Activated CD8-positive, alpha-beta memory T cell treated with anti-CD3 and anti-CD28 coated beads for 36 hours (primary cell): ENCODE measurements around the gene EEF2K. TPM values are rescaled to one million over a fixed set of nuclear protein-coding genes. Genes with fewer than 3 reads are reported as not detected.

Experiments used
- CTCF ChIA-PET: fragments of 350-600 bp; sonication (Branson Sonifier 250); formaldehyde crosslinking; loops from one replicate; lab custom pipeline; 2021; ENCODE audit warnings: antibody characterized with exemption; lab: Charles Lee
- POLR2A ChIA-PET: fragments of 350-600 bp; sonication (Branson Sonifier 250); formaldehyde crosslinking; loops from one replicate; lab custom pipeline; 2021; ENCODE audit warnings: antibody characterized with exemption; lab: Charles Lee
- total RNA-seq, 2 experiments: library from RNA; stranded (reverse); gene quantifications; one replicate each; pipeline ENCODE4 v1.2.3, GENCODE V29; 2021

EEF2K gene
- total RNA-seq, 2 experiments from 2014 or later: 29.7 to 31.0 TPM

DNA sequence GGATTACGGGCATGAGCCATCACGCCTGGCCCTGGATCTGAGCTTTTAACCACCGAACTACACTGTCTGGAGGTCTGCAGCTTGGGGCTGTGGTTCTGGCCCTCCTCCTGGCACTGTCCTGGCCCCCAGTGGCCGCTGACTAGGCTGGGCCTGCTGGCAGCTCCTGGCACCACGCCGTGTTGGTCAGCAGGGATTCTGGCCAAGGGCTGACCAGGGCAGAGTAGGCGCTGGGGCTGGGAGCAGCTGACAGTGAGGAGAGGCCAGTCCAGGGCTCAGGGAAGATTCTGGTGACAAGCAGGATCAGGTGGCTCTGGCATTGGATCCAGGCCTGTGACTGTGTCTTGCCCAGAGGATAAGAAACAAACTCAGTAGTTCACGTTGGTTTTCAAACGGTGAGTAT, 14.6 kb downstream of the EEF2K start:
- CTCF ChIA-PET: interaction anchor here (1.3 kb wide), 2 partner anchors 10 to 15 kb away, joined by 3 read pairs; partner anchors contain the start of gene EEF2K

DNA sequence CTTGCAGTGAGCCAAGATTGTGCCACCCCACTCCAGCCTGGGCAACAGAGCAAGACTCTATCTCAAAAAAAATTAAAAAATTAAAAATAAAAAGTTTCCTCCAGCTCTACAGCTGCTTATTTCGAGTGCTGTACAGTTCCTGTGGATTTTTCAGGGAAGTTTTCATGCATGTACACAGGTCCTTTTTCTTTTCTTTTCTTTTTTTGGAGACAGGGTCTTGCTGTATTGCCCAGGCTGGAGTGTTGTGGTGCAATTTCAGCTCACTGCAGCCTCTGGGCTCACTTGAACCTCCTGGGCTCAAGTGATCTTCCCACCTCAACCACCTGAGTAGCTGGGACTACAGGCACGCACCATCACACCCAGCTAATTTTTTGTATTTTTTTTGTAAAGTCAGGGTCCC, 15.9 kb downstream of the EEF2K start:
- ChIA-PET POLR2A (interaction anchor here (0.6 kb wide), 1 partner anchor 10 kb away, joined by 10 read pairs; no protein-coding TSS in a partner anchor), CTCF (no interaction called here)

More for the DNA sequence above, 14.6 kb downstream of the EEF2K start:
- POLR2A ChIA-PET: no interaction called here

DNA sequence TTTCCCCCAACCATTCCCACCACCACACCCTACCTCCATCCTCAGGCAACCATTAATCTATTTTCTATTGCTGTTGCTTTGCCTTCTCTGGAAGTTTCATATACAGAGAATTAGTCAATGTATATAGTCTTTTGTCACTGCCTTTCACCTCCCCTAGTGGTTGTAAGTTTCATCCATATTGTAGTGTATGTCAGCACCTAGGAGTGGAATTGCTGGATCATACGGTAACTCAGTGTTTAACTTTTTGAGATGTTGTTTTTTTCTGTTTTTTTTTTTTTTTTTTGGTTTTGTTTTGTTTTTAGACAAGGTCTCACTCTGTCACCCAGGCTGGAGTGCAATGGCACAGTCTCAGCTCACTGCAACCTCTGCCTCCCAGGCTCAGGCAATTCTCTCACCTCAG, 16.9 kb downstream of the EEF2K start:
- POLR2A ChIA-PET: no interaction called here
- CTCF ChIA-PET: interaction anchor here (0.7 kb wide), 2 partner anchors 18 to 41 kb away, joined by 3 read pairs; no protein-coding TSS in a partner anchor

DNA sequence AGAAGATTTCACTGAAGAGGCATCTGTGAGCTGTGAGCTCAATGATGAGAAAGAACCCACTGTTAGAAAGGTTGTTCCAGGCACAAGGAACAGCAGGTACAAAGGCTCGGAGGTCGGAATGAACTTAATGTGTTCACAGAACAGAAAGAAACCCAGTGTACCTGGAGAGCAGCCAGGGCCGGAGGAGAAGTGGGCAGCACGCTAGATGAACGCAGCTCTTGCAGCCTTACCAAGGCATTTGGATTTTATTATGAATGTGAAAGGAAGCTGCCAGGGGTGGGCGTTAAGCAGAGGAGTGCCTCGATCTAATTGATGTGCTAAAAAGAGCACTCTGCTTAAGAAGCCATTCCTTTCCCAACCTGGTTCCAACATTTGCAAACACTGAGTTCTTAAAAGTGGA, 19.0 kb downstream of the EEF2K start:
- ChIA-PET POLR2A (no interaction called here), CTCF (interaction anchor here (1.3 kb wide), 1 partner anchor 8 kb away, joined by 5 read pairs; no protein-coding TSS in a partner anchor)

DNA sequence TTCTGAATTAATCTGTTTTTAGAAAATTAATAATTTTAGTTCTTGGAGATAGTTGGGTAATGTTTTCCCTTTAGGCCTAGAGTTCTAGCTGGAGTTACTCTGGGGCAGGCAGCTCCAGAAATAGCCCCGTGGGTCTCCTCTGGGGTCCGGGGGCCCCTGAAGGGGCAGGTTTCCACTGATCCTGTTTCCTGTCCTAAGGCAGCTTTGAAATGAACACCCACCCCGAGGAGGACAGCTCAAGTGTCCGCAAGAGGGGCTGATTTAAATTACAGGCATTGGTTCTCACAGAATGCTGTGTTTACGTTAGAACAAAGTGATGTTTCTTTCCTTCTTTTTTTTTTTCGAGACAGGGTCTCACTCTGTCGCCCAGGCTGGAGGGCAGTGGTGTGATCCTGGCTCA, 23.8 kb downstream of the EEF2K start:
- POLR2A ChIA-PET: no interaction called here
- CTCF ChIA-PET: no interaction called here

DNA sequence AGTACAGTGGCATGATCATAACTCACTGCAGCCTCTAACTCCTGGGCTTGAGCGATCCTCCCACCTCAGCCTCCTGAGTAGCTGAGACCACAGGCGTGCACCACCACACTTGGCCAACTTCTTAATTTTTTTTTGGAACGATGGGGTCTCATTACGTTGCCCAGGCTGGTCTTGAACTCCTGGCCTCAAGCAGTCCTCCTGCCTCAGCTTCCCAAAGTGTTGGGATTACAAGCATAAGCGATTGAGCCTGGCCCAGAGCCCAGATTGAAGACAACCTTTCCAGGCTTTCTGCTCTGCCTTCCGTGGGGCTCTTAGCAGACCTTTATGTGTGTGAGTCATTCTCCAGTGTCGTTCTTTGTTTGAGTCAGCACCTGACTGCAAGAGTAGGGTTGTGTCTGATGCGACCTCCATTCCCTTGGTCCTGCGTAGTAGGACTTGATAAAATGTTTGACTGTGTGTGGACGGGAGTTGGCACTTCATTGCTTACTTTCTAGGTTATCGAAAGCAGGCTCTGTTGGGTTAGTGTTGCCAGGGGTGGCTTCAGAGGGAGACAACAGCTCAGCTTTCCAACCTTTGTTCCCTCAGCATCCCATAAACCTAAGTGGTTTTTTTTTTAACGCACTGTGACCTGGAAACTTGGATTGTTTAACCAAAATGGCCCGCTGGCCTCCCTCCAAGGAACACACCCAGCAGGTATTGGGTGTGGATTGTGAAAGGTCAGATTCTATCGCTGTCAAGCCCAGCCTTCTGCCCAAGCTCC, 26.4 kb downstream of the EEF2K start:
- ChIA-PET POLR2A (interaction anchor here (0.6 kb wide), 1 partner anchor 10 kb away, joined by 10 read pairs; no protein-coding TSS in a partner anchor), CTCF (interaction anchor here (0.7 to 1.6 kb wide), 2 partner anchors 11 to 26 kb away, joined by 3 to 7 read pairs; partner anchors contain the start of gene EEF2K)

DNA sequence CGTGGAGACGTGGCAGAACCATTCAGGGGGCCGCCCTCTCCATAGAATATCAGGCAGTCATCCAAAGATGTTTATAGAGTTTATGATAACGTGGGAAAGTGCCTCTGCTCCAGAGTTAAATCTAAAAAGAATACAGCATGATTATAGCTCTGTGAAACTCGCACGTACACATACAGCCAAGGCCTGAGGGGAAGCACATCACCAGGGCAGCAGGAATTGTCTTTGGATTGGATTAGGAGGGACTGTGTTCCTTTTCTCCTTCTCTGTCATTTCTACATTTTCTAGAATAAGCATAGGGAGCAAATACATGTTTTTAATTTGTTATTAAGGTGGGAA, 26.9 kb downstream of the EEF2K start:
- ChIA-PET POLR2A (no interaction called here), CTCF (interaction anchor here (1.6 kb wide), 1 partner anchor 26 kb away, joined by 7 read pairs; the partner anchor contains the start of gene EEF2K)

DNA sequence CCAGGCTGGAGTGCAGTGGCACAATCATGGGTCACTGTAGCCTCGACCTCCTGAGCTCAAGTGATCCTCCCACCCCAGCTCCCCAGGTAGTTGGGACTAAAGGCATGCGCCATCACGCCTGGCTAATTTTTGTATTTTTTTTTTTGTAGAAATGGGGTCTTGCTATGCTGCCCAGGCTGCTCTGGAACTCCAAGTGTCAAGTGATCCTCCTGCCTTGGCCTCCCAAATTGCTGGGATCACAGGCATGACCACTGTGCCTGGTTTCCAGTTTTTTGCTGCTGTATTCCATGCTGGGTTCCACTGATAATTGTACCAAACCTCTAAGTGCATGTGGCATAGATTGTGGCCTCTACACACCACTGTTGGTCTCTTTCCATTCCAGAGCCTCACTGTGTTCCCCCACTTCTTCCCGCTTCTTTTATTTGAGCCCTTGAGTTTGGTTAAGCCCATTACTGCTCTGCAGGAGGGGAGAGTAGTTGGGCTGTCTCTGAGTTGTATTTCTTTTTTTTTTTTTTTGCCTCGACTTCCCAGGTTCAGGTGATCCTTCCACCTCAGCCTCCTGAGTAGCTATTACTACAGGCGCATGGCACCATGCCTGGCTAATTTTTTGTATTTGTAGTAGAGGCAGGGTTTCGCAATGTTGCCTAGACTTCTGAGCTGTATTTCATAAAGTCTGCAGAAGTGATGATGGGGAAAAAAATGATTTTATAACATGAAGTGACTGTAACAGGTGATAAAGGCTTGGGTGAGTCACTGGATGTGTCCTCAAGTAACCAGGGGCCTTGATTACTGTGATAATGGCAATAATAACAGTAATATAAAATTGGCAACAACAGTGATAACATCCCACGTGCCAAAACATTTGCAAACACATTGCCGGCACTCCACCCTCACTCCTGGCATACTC, 30.0 kb downstream of the EEF2K start:
- ChIA-PET CTCF (no interaction called here), POLR2A (interaction anchor here (0.6 kb wide), 1 partner anchor 30 kb away, joined by 4 read pairs; no protein-coding TSS in a partner anchor)

DNA sequence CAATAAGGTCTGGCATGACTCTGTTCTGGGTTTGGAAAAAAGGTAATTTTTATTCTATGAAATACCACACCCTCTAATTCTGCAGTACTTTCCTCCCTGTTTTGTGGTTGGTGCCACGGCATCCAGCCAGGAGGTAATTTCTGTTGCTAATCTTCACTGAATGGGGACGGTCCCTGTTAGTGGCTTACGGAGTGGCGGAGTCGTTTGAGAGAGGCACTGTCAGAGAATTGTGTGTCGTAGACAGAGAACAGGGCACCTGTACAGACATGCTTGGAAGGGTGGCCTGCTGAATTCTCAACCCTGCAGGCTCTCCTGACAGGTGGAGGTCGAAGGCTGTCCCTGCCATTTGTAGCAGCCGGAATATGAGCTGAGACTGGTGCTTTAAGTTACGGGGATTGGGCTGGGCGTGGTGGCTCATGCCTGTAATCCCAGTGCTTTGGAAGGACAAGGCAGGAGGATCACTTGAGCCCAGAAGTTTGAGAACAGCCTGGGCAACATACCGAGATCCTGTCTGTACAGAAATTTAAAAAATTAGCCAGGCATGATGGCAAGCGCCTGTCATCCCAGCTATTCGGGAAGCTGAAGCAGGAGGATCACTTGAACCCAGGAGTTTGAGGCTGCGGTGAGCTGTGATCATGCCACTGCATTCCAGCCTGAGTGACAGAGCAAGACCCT, 33.2 kb downstream of the EEF2K start:
- CTCF ChIA-PET: interaction anchor here (0.7 kb wide), 1 partner anchor 133 kb away, joined by 3 read pairs; no protein-coding TSS in a partner anchor
- POLR2A ChIA-PET: no interaction called here

DNA sequence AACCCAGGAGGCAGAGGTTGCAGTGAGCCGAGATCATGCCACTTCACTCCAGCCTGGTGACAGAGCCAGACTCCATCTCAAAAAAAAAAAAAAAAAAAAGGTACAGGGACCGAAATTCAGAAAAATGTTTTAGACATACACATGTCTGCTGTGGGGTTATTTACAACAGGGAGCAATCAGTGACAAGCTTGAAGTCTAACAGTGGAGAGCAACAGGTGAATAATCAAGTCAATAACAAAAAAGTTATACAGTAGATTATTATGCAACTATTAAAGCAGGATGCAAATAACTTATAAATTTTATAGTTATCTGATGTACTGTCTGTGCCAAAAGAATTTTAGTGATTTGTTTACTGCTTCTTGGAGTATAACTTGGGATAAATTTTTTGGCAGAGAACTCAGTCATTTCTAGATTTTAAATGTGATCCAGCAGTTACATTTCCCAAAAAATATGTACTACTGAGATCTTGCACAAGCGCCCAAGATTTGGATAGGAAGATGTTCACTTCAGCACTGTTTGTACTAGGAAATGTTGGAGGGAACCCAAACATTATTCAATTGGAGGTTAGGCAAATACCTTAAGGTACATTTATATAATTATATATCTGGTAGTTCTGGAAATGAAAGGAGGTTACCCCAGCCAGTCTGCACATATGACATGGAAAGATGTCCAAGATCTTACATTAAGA, 34.1 kb downstream of the EEF2K start:
- ChIA-PET POLR2A (no interaction called here), CTCF (interaction anchor here (0.6 to 0.7 kb wide), 2 partner anchors 17 to 132 kb away, joined by 3 read pairs; no protein-coding TSS in a partner anchor)

DNA sequence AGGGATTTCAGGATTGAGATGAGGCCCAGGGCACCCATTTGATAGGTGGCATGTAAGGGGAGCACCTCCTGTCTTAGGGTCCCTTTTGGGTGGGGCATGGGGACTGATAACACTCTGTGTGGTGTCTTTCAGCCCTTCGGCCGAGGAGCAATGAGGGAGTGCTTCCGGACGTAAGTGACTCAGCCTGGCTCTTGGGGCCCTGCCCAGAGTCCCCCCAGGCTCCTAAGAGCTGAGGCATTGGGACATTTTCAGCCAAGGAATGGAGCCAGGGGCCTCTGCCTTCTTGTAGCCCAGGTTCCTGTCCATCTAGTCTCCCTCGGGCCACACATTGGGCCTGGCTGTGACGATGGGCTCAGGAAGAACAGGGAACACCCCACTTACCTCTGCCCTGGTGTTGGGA, 44.4 kb downstream of the EEF2K start:
- ChIA-PET CTCF (no interaction called here), POLR2A (no interaction called here)

DNA sequence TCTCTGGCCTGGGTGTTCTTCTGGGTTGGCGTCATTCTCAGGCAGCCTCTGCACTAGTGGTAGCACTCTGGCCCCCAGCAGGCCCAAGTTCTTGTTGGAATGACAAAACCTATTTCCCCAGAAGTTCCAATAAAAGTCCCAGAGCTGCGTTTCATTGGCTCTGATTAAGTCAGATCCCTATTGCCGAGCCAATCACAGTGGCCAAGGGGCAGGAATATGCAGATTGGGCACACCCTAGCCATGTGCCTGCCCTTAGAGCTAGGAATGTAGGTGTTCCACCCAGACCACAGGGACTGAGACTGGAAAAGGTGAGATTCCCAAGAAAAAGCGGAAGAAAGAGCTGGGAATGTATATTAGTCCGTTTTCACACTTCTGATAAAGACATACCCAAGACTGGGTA, 46.2 kb downstream of the EEF2K start:
- ChIA-PET CTCF (no interaction called here), POLR2A (no interaction called here)

DNA sequence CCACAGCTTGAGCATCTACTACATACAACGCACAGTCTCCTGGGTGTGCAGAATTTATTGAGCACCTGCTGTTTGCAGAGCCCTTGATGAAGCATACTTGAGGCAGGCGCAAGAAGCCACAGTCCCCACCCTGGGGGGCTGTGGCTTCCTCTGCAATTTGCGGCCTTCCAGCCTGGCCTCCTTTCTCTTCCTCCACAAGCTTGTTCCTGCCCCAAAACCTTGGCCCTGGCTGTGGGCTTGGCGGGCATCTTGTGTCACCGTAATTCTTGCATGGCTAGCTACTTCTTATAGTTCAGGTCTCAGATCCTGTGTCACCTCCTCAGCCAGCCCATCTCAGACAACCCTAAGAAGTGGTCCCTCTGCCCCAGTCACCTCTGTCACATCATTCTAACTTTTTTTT, 47.2 kb downstream of the EEF2K start:
- POLR2A ChIA-PET: no interaction called here
- CTCF ChIA-PET: no interaction called here

DNA sequence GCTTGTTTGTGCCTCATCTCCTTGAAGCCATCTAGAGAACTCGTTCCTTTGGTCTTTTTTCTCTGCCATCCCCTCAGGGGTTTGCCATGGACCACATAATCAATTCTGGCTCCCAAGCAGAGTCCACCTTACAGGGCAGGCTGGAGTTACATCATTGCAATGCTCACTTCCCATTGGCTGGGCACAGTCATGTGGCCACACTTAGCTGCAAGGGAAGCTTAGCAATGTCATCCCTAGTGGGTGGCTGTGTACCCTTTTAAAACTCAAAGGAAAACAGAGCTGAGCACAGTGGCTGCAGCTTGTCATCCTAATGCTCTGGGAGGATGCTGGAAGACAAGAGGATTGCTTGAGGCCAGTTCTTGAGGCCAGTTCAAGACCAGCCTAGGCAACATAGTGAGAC, 49.3 kb downstream of the EEF2K start:
- ChIA-PET POLR2A (no interaction called here), CTCF (no interaction called here)

DNA sequence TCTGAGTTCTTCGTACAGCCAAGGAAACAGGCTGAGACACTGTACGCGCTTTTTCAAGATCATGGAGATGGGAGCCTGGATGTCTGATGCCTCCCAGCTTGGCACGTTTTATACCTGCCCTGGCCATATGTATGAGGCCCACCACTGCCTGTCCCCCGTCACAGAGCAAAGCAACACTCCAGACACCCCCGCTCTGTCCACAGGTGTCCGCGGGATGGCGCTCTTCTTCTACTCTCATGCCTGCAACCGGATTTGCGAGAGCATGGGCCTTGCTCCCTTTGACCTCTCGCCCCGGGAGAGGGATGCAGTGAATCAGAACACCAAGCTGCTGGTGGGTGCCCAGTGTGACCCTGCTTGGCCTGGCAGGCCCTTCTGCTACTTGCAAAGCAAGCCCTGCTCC, 51.4 kb downstream of the EEF2K start:
- ChIA-PET POLR2A (no interaction called here), CTCF (interaction anchor here (0.8 kb wide), 1 partner anchor 16 kb away, joined by 5 read pairs; no protein-coding TSS in a partner anchor)

DNA sequence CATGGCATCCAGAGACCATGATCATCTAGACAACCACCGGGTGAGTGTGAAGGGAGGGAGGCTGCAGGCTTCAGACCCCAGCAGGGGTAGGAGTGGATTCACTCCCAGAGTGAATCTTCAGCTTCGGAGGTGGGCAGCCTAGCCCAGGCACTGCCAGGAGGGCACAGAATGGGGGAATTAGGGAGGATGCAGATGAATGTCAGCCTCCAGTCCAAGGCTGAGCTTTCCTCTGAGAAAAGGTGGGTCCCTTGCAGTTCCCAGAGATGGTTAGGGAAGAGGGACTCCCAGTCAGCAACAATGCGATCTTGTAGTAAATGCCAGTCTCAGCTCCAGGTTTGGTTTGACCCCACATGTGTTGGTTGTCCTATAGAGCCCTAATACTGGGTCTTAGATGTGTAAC, 54.4 kb downstream of the EEF2K start:
- CTCF ChIA-PET: no interaction called here
- POLR2A ChIA-PET: no interaction called here

DNA sequence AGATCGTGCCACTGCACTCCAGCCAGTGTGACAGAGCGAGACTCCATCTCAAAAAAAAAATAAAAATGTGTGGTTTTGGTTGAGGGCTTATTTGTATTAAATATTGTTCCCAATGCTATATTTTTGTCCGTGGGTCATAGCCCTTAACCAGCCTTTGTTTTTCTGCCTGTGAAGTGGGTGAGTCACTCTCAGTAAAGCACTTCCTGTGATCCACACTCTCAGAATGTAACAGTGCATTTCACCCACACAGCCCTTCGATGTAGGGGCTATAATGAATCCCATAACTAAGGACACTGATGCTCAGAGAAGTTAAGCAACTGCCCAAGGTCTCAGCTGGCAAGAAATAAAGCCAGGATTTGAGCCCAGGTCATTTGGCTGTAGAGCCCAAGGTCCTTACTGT, 56.4 kb downstream of the EEF2K start:
- ChIA-PET CTCF (interaction anchor here (0.6 kb wide), 1 partner anchor 21 kb away, joined by 5 read pairs; no protein-coding TSS in a partner anchor), POLR2A (interaction anchor here (0.6 kb wide), 1 partner anchor 56 kb away, joined by 4 read pairs; the partner anchor contains the start of gene EEF2K)

DNA sequence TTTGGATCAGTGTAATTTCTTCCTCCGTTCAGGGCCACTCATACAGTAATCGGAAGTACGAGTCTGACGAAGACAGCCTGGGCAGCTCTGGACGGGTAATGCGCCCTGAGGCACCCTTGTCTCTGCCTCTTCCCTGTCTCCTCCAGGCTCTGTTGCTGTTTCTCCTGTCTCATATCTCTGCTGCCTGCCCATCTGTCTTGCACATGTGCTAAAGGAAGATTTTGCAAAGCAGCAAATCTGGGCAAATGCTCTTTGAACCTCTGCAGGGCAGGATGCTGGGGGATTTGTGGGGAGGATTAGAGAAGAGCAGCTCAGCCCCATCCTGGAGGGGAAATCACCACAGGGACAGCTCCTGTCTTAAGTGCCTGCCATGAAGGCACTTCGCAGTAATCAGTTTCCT, 58.7 kb downstream of the EEF2K start:
- CTCF ChIA-PET: interaction anchor here (0.7 kb wide), 1 partner anchor 77 kb away, joined by 3 read pairs; no protein-coding TSS in a partner anchor
- POLR2A ChIA-PET: no interaction called here
